K562 (cell line): Measurements from ENCODE around the gene GLIPR2. TPM values are rescaled to one million over a fixed set of nuclear protein-coding genes. Genes with fewer than 3 reads are reported as not detected.

Experiments used
- ATAC-seq: fragments of 200-7000 bp; cut with Tn5 transposase; 3 replicates; pipeline ENCODE4 v1.9.1; 2020; ENCODE audit warnings: moderate library complexity
- BruUV-seq: library from RNA; stranded (reverse); fragments of 400-500 nt; replicated peaks from 2 replicates; lab custom pipeline; 2021; lab: Mats Ljungman, UMichigan
- CTCF ChIA-PET: fragments of 300-600 bp; formaldehyde crosslinking; extraction: SDS; loops from one replicate; lab custom pipeline; 2021; ENCODE audit warnings: low intra/inter-chr PET ratio; lab: Yijun Ruan, JAX
- POLR2A ChIA-PET: fragments of 300-600, 350-650 bp; sonication (Branson Sonifier 250); formaldehyde crosslinking; extraction: SDS; loops from one replicate; lab custom pipeline; 2021; ENCODE audit warnings: antibody characterized with exemption, inconsistent platforms; lab: Yijun Ruan, JAX
- DNase-seq, 4 experiments: peaks; one replicate each; pipeline versions ENCODE4 v3.0.0 to v3.0.0-alpha.2; 2011 to 2018; ENCODE audit warnings: low spot score in 3 of 4, mixed read lengths in 3 of 4; ENCODE audit errors: extremely low read depth in 1 of 4
- FAIRE-seq: peaks from 2 replicates; lab custom pipeline; 2011; peaks lifted over from hg19 to GRCh38; lab: Jason Lieb, UNC
- H2AFZ ChIP-seq: 2 replicates; pipeline ENCODE4 v1.6.0; 2011; ENCODE audit warnings: low read depth, low read length, control low read depth, inconsistent platforms
- H3K27ac ChIP-seq: fragments of 200-600 bp; 3 replicates; pipeline ENCODE4 v1.8.0; 2011; ENCODE audit warnings: low read depth, mild to moderate bottlenecking, control low read depth, inconsistent platforms, low read length, moderate library complexity, mixed read lengths; ENCODE audit errors: extremely low read depth
- H3K27me3 ChIP-seq, 2 experiments: fragments of 300-600 bp in 1 of 2; 2 replicates in 1 of 2; 3 replicates in 1 of 2; pipeline versions ENCODE4 v1.6.0 to v1.8.0; 2011; ENCODE audit warnings: inconsistent platforms in 2 of 2, low read length in 2 of 2, mild to moderate bottlenecking in 1 of 2, mixed read lengths in 1 of 2, moderate library complexity in 1 of 2; ENCODE audit not compliant: control insufficient read depth in 2 of 2, insufficient read depth in 2 of 2
- H3K36me3 ChIP-seq: fragments of 300-600 bp; 3 replicates; pipeline ENCODE4 v1.8.0; 2011; ENCODE audit warnings: mild to moderate bottlenecking, low read length, inconsistent platforms; ENCODE audit not compliant: control insufficient read depth, insufficient read depth
- H3K4me1 ChIP-seq, 2 experiments: fragments of 200-600 bp in 1 of 2; replicated peaks in 1 of 2; 2 replicates in 1 of 2; 3 replicates in 1 of 2; pipeline versions ENCODE4 v1.5.1 to v1.8.0; 2011; ENCODE audit warnings: inconsistent platforms in 2 of 2, low read length in 2 of 2, mild to moderate bottlenecking in 1 of 2, mixed read lengths in 1 of 2, moderate library complexity in 1 of 2; ENCODE audit not compliant: control insufficient read depth in 2 of 2, insufficient read depth in 2 of 2
- H3K4me2 ChIP-seq: 2 replicates; pipeline ENCODE4 v1.6.1; 2011; ENCODE audit warnings: low read length, control low read depth, inconsistent platforms, mixed read lengths; ENCODE audit not compliant: insufficient read depth
- H3K4me3 ChIP-seq: fragments of 200-600 bp; sonication (generic), shearing (Covaris generic); 2 replicates; pipeline ENCODE4 v1.5.1; 2016; ENCODE audit warnings: control low read depth, inconsistent platforms
- H3K79me2 ChIP-seq: fragments of 200-600 bp; 3 replicates; pipeline ENCODE4 v1.8.0; 2011; ENCODE audit warnings: low read length, inconsistent platforms; ENCODE audit not compliant: control insufficient read depth, insufficient read depth
- H3K9ac ChIP-seq, 2 experiments: 2 replicates each; pipeline versions ENCODE4 v1.6.0 to v1.6.1; 2011; ENCODE audit warnings: low read depth in 2 of 2, low read length in 2 of 2, control low read depth in 1 of 2, inconsistent platforms in 1 of 2, mild to moderate bottlenecking in 1 of 2, mixed read lengths in 1 of 2; ENCODE audit not compliant: insufficient read depth in 1 of 2
- H3K9me1 ChIP-seq: one replicate; pipeline ENCODE4 v1.6.0; 2011; ENCODE audit warnings: inconsistent platforms, mild to moderate bottlenecking, low read length, moderate library complexity; ENCODE audit not compliant: control insufficient read depth, insufficient read depth
- H3K9me3 ChIP-seq: replicated peaks from 2 replicates; pipeline ENCODE4 v1.5.1; 2011; ENCODE audit warnings: low read depth, low read length, inconsistent platforms; ENCODE audit not compliant: control insufficient read depth, insufficient read depth
- H4K20me1 ChIP-seq: replicated peaks from 2 replicates; pipeline ENCODE4 v1.6.1; 2011; ENCODE audit warnings: low read length, inconsistent platforms, mixed read lengths; ENCODE audit not compliant: control insufficient read depth, insufficient read depth
- CBFB ChIP-seq: sonication (generic); formaldehyde crosslinking; IDR thresholded peaks from 2 replicates; pipeline ENCODE4 v1.4.0; 2020; ENCODE audit warnings: mild to moderate bottlenecking, missing genetic modification reagents
- GABPB2 ChIP-seq: fragments of 250-450 bp; sonication (Bioruptor Pico); conservative IDR thresholded peaks from 2 replicates; pipeline ENCODE4 v1.5.1; 2021; ENCODE audit warnings: mild to moderate bottlenecking
- LCOR ChIP-seq: sonication (generic); formaldehyde crosslinking; IDR thresholded peaks from 2 replicates; pipeline ENCODE4 v1.8.0; 2022; ENCODE audit warnings: mild to moderate bottlenecking, missing genetic modification reagents
- NFYB ChIP-seq: IDR thresholded peaks from 2 replicates; pipeline ENCODE4 v1.6.1; 2011; ENCODE audit warnings: mild to moderate bottlenecking, moderate library complexity; ENCODE audit not compliant: insufficient read length; ENCODE audit errors: extremely low read depth
- RBBP5 ChIP-seq: fragments of 200-600 bp; sonication (generic); IDR thresholded peaks from 2 replicates; pipeline ENCODE4 v1.6.1; 2012; ENCODE audit warnings: borderline replicate concordance, mild to moderate bottlenecking, low read length, control low read depth, inconsistent platforms; ENCODE audit not compliant: insufficient read depth, poor library complexity, severe bottlenecking
- RHOXF2B ChIP-seq: fragments of 250-450 bp; sonication (Bioruptor Pico); conservative IDR thresholded peaks from 2 replicates; pipeline ENCODE4 v1.5.1; 2021
- SMARCE1 ChIP-seq: fragments of 450-650 bp; IDR thresholded peaks from 2 replicates; pipeline ENCODE4 v1.7.1; 2016; ENCODE audit warnings: mild to moderate bottlenecking
- ZNF146 ChIP-seq: IDR thresholded peaks from one replicate; pipeline ENCODE4 v1.6.1; 2018; ENCODE audit warnings: missing compliant biosample characterization; ENCODE audit not compliant: unreplicated experiment
- ZNF212 ChIP-seq: fragments of 450-650 bp; formaldehyde crosslinking; IDR thresholded peaks from 2 replicates; pipeline ENCODE4 v1.4.0; 2020; ENCODE audit warnings: mild to moderate bottlenecking
- ZNF583 ChIP-seq: fragments of 250-450 bp; sonication (Bioruptor Pico); IDR thresholded peaks from 2 replicates; pipeline ENCODE4 v1.4.0; 2020
- ZNF584 ChIP-seq: fragments of 200-800 bp; sonication (Bioruptor generic); IDR thresholded peaks from 2 replicates; pipeline ENCODE4 v1.6.1; 2016; ENCODE audit warnings: low read depth, mild to moderate bottlenecking, missing genetic modification characterization, missing compliant biosample characterization
- WGBS: fragments of 100-300 bp; shearing (Covaris generic); methylation state at CpG from one replicate; pipeline ENCODE4 v1.1.6; 2016; ENCODE audit warnings: low coverage, mixed read lengths; ENCODE audit not compliant: insufficient coverage; ENCODE audit errors: missing lambda C conversion rate; 5-methylcytosine and 5-hydroxymethylcytosine counted together
- in situ Hi-C: fragments of 300-500 bp; cut with MboI; formaldehyde crosslinking; loops from 4 replicates; pipeline ENCODE4 v1.15.0; 2018; ENCODE audit warnings: inconsistent platforms, mixed read lengths
- intact Hi-C: fragments of 100-400 bp; cut with micrococcal nuclease; formaldehyde crosslinking; loops from 2 replicates; pipeline ENCODE4 v1.14.2; 2022
- polyA plus RNA-seq, 8 experiments: library from polyadenylated mRNA; depleted of rRNA in 4 of 8; stranded (reverse) in 5 of 8; unstranded in 3 of 8; fragments of >200 nt; fragmentation: Nextera tagmentation in 2 of 8; fragmentation: Illumina TruSeq in 1 of 8; extraction: Ambion mirVana in 2 of 8; extraction: Trizol in 1 of 8; gene quantifications; 2 replicates each; pipeline versions ENCODE4 v1.2.1 to v1.2.3, GENCODE V29; 2011 to 2014; ENCODE audit warnings: inconsistent platforms in 1 of 8, missing spikeins in 1 of 8
- total RNA-seq, 7 experiments: library from RNA; depleted of rRNA in 6 of 7; stranded (reverse); fragments of >200 nt in 6 of 7; fragmentation: Illumina TruSeq in 2 of 7; extraction: Trizol in 2 of 7; gene quantifications; 2 replicates each; pipeline versions ENCODE4 v1.2.1 to v1.2.3, GENCODE V29; 2011 to 2021; ENCODE audit warnings: low replicate concordance in 1 of 7
- TF ChIP-seq, protein P1 (sequence below), 3 experiments: IDR thresholded peaks in 2 of 3; conservative IDR thresholded peaks in 1 of 3; 2 replicates each; pipeline ENCODE4 v1.5.1; 2011 to 2012; ENCODE audit warnings: low read length in 3 of 3, mild to moderate bottlenecking in 3 of 3, control low read depth in 2 of 3, improper control_type of control experiment in 1 of 3, inconsistent platforms in 1 of 3, low read depth in 1 of 3, mixed read lengths in 1 of 3, moderate library complexity in 1 of 3; ENCODE audit not compliant: insufficient read depth in 2 of 3

Gene GLIPR2
- total and polyA plus RNA-seq, 9 of the 15 experiments (the other 6 are each of a cell fraction or from before 2014, with no cell fraction given) = 1.4 to 8.8 (median 2.9) TPM

DNA sequence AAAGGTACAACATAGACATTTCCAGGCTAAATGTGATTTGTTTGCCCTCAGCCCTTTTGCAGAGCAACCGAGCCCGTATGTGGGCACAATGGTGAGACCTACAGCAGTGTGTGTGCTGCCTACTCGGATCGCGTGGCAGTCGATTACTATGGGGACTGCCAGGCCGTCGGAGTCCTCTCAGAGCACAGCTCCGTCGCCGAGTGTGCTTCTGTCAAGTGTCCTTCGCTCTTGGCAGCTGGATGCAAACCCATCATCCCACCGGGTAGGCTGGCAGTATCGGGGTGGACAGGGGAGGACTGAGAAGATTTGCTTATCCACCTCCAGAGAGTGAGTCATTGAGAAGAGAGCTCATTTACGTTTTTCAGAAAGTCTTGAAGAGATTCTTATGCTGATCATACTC lies 17.8 kb upstream of the GLIPR2 start:
- intact Hi-C loops = no loop called here
- CTCF ChIA-PET = no interaction called here

More for the DNA sequence above, 17.8 kb upstream of the GLIPR2 start:
- no TSS peak for BruUV-seq
- H3K79me2 ChIP-seq = no peaks in the 10 kb centered on the region
- 4% methylated on average over 15 of the region's 15 CpGs for WGBS
- POLR2A ChIA-PET = no interaction called here
- no peak overlapping the region for H3K4me2 ChIP-seq
- no peak overlapping the region for H3K9ac ChIP-seq
- no peak overlapping the region for H3K4me3 ChIP-seq
- no peaks in the 10 kb centered on the region for H4K20me1 ChIP-seq
- peaks cover 0 to 8% of the 10 kb centered on the region in 2 experiments; a peak in 3 of 5 replicates for H3K27me3 ChIP-seq
- H3K27ac ChIP-seq = no peak overlapping the region
- no peak for ATAC-seq
- H3K4me1 ChIP-seq = no peaks in the 10 kb centered on the region; a peak in 1 of 5 replicates
- in situ Hi-C loops = no loop called here
- DNase-seq = no peak
- no peaks in the 10 kb centered on the region for H3K9me3 ChIP-seq
- no peaks in the 10 kb centered on the region for H3K36me3 ChIP-seq
- no peaks in the 10 kb centered on the region for H3K9me1 ChIP-seq
- no peak for TF ChIP-seq GABPB2 (CRISPR knock-in tag)
- TF ChIP-seq RBBP5 = no peak
- no peak for TF ChIP-seq SMARCE1
- TF ChIP-seq RHOXF2B = no peak
- no peak for TF ChIP-seq ZNF212 (CRISPR knock-in tag)
- TF ChIP-seq, protein P1, sequence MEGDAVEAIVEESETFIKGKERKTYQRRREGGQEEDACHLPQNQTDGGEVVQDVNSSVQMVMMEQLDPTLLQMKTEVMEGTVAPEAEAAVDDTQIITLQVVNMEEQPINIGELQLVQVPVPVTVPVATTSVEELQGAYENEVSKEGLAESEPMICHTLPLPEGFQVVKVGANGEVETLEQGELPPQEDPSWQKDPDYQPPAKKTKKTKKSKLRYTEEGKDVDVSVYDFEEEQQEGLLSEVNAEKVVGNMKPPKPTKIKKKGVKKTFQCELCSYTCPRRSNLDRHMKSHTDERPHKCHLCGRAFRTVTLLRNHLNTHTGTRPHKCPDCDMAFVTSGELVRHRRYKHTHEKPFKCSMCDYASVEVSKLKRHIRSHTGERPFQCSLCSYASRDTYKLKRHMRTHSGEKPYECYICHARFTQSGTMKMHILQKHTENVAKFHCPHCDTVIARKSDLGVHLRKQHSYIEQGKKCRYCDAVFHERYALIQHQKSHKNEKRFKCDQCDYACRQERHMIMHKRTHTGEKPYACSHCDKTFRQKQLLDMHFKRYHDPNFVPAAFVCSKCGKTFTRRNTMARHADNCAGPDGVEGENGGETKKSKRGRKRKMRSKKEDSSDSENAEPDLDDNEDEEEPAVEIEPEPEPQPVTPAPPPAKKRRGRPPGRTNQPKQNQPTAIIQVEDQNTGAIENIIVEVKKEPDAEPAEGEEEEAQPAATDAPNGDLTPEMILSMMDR (IDR thresholded peaks at IDR 0.05 in 2 of 3, conservative IDR thresholded peaks at IDR 0.05 in 1 of 3; ENCODE audit: insufficient read depth in 2 of 3, low read depth in 1 of 3, low read length in 3 of 3) = no peak
- no peak for TF ChIP-seq ZNF146
- no peak for TF ChIP-seq ZNF583 (CRISPR knock-in tag)
- TF ChIP-seq LCOR (CRISPR knock-in tag) = no peak
- TF ChIP-seq NFYB = no peak
- no peak for TF ChIP-seq ZNF584 (CRISPR knock-in tag)
- TF ChIP-seq CBFB = no peak
- FAIRE-seq = no peak
- no peak overlapping the region for H2AFZ ChIP-seq
